Panc1 (cell line): ENCODE results near the gene POLD3. TPM values are rescaled to one million over a fixed set of nuclear protein-coding genes. Genes with fewer than 3 reads are reported as not detected.
A peak's percentile ranks its signal among the peaks of the same experiment; 100 is the strongest.

Experiments used
- ATAC-seq: fragments of 200-7000 bp; cut with Tn5 transposase; 2 replicates; pipeline ENCODE4 v1.9.1; 2020; ENCODE audit warnings: mild to moderate bottlenecking, moderate library complexity
- BruUV-seq: library from RNA; stranded (reverse); fragments of 400-500 nt; replicated peaks from 2 replicates; lab custom pipeline; 2021; lab: Mats Ljungman, UMichigan
- CTCF ChIA-PET: fragments of 300-600 bp; sonication (Branson Sonifier 250); formaldehyde crosslinking; loops from one replicate; lab custom pipeline; 2022; ENCODE audit warnings: antibody characterized with exemption; lab: Charles Lee
- POLR2A ChIA-PET: fragments of 300-600 bp; sonication (Branson Sonifier 250); formaldehyde crosslinking; loops from one replicate; lab custom pipeline; 2022; ENCODE audit warnings: antibody characterized with exemption; lab: Charles Lee
- DNase-seq: peaks from one replicate; pipeline ENCODE4 v3.0.0-alpha.2; 2010; ENCODE audit warnings: low read depth, low spot score
- H3K27ac ChIP-seq: 2 replicates; pipeline ENCODE4 v1.5.1; 2011; ENCODE audit warnings: mild to moderate bottlenecking, low read length, inconsistent platforms
- H3K27me3 ChIP-seq: fragments of 200-500 bp; sonication (Bioruptor generic); 2 replicates; pipeline ENCODE4 v1.6.0; 2014; ENCODE audit warnings: low read length, inconsistent platforms; ENCODE audit not compliant: control insufficient read depth, insufficient read depth
- H3K36me3 ChIP-seq: fragments of 200-500 bp; sonication (Bioruptor generic); 2 replicates; pipeline ENCODE4 v1.5.1; 2014; ENCODE audit warnings: inconsistent platforms, mild to moderate bottlenecking, low read length, moderate library complexity; ENCODE audit not compliant: control insufficient read depth, insufficient read depth
- H3K4me1 ChIP-seq: 2 replicates; pipeline ENCODE4 v1.5.1; 2011; ENCODE audit warnings: inconsistent platforms, mild to moderate bottlenecking, low read length, moderate library complexity; ENCODE audit not compliant: control insufficient read depth, insufficient read depth
- H3K4me3 ChIP-seq, 2 experiments: 2 replicates each; pipeline ENCODE4 v1.5.1; 2011 to 2012; ENCODE audit warnings: low read depth in 2 of 2, low read length in 2 of 2, mild to moderate bottlenecking in 2 of 2, inconsistent platforms in 1 of 2, moderate library complexity in 1 of 2
- H3K9me3 ChIP-seq: fragments of 200-500 bp; sonication (Bioruptor generic); 2 replicates; pipeline ENCODE4 v1.5.1; 2014; ENCODE audit warnings: low read depth, mild to moderate bottlenecking, inconsistent platforms, low read length, moderate library complexity; ENCODE audit not compliant: control insufficient read depth, insufficient read depth
- CTCF ChIP-seq: fragments of 450-650 bp; IDR thresholded peaks from 2 replicates; pipeline ENCODE4 v1.5.1; 2017; ENCODE audit warnings: mild to moderate bottlenecking
- POLR2AphosphoS5 ChIP-seq: IDR thresholded peaks from 2 replicates; pipeline ENCODE4 v1.6.1; 2012; ENCODE audit warnings: mild to moderate bottlenecking, low read depth, low read length, moderate library complexity
- REST ChIP-seq, 2 experiments: IDR thresholded peaks; 2 replicates each; pipeline ENCODE4 v1.6.1; 2011 to 2012; ENCODE audit warnings: low read depth in 2 of 2, control low read depth in 1 of 2, low read length in 1 of 2, mild to moderate bottlenecking in 1 of 2, moderate library complexity in 1 of 2; ENCODE audit not compliant: insufficient read depth in 1 of 2
- SIN3A ChIP-seq: IDR thresholded peaks from 2 replicates; pipeline ENCODE4 v1.6.1; 2012; ENCODE audit warnings: low read depth, mild to moderate bottlenecking, low read length, moderate library complexity, borderline replicate concordance; ENCODE audit not compliant: insufficient read depth
- TCF7L2 ChIP-seq: IDR thresholded peaks from 2 replicates; pipeline ENCODE4 v1.6.1; 2011; ENCODE audit warnings: mild to moderate bottlenecking, low read depth, low read length, inconsistent platforms
- in situ Hi-C: cut with HindIII; loops from 2 replicates; pipeline ENCODE4 v1.10.0; 2016; ENCODE audit warnings: low sequenced_read_pairs, low pct_unique_long_range_greater_than_20kb
- intact Hi-C: fragments of 100-400 bp; cut with micrococcal nuclease; formaldehyde crosslinking; loops from one replicate; pipeline ENCODE4 v1.10.0; 2022; ENCODE audit not compliant: unreplicated experiment
- total RNA-seq: library from RNA; stranded (reverse); gene quantifications from one replicate; pipeline ENCODE4 v1.2.1, GENCODE V29; 2021; ENCODE audit not compliant: unreplicated experiment

POLD3 gene
- total RNA-seq, 1 experiment from 2014 or later, result 31.7 TPM

GRCh38 chr11:74633406-74634393, 41.3 kb downstream of the POLD3 start:
- no TSS peak for BruUV-seq
- ATAC-seq (no peak), DNase-seq (no peak)
- Histone ChIP-seq H3K27me3 (no peaks in the 10 kb centered on the region), H3K4me3 (no peak overlapping the region), H3K9me3 (no peaks in the 10 kb centered on the region), H3K36me3 (peaks cover 12% of the 10 kb centered on the region), H3K27ac (no peak overlapping the region), H3K4me1 (no peaks in the 10 kb centered on the region)
- ChIA-PET POLR2A (no interaction called here), CTCF (interaction anchor here (0.7 kb wide), 1 partner anchor 874 kb away, joined by 3 read pairs; no protein-coding TSS in a partner anchor)
- in situ Hi-C loops, result no loop called here
- intact Hi-C loops, result loop anchor here (10.0 kb wide), 1 partner anchor 91 kb away; no protein-coding TSS in a partner anchor
- TF ChIP-seq CTCF, result no peak; the same call in 1 of the 2 replicates
- no peak for TF ChIP-seq REST (IDR thresholded peaks at IDR 0.05; ENCODE audit: insufficient read depth in 1 of 2, low read depth in 2 of 2, low read length in 1 of 2)
- TF ChIP-seq TCF7L2, result no peak
- TF ChIP-seq POLR2AphosphoS5, result no peak
- TF ChIP-seq SIN3A, result no peak

- Histone ChIP-seq H3K27me3 (no peaks in the 10 kb centered on the region), H3K36me3 (peaks cover 15% of the 10 kb centered on the region), H3K9me3 (no peaks in the 10 kb centered on the region), H3K4me3 (no peak overlapping the region), H3K4me1 (no peaks in the 10 kb centered on the region), H3K27ac (no peak overlapping the region)
- TF ChIP-seq CTCF, result peak; percentile 67
- no peak for TF ChIP-seq TCF7L2
- in situ Hi-C loops (no loop called here), intact Hi-C loops (loop anchor here (10.0 kb wide), 1 partner anchor 90 kb away; no protein-coding TSS in a partner anchor)
- BruUV-seq, result no TSS peak
- DNase-seq (no peak), ATAC-seq (peak; percentile 75)
- CTCF ChIA-PET, result interaction anchor here (0.7 kb wide), 1 partner anchor 873 kb away, joined by 3 read pairs; no protein-coding TSS in a partner anchor
- POLR2A ChIA-PET, result no interaction called here
Observed at GRCh38 chr11:74634537-74634936, 42.2 kb downstream of the POLD3 start.
